NCI-H748 treated with DMSO at 0.1 percent for 48 hours (cell line): Measurements from ENCODE around the gene CD6.

Experiments used
- DNase-seq: peaks from one replicate; lab custom pipeline; 2025; lab: John Stamatoyannopoulos, UW

CD6 gene, protein sequence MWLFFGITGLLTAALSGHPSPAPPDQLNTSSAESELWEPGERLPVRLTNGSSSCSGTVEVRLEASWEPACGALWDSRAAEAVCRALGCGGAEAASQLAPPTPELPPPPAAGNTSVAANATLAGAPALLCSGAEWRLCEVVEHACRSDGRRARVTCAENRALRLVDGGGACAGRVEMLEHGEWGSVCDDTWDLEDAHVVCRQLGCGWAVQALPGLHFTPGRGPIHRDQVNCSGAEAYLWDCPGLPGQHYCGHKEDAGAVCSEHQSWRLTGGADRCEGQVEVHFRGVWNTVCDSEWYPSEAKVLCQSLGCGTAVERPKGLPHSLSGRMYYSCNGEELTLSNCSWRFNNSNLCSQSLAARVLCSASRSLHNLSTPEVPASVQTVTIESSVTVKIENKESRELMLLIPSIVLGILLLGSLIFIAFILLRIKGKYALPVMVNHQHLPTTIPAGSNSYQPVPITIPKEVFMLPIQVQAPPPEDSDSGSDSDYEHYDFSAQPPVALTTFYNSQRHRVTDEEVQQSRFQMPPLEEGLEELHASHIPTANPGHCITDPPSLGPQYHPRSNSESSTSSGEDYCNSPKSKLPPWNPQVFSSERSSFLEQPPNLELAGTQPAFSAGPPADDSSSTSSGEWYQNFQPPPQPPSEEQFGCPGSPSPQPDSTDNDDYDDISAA

DNA sequence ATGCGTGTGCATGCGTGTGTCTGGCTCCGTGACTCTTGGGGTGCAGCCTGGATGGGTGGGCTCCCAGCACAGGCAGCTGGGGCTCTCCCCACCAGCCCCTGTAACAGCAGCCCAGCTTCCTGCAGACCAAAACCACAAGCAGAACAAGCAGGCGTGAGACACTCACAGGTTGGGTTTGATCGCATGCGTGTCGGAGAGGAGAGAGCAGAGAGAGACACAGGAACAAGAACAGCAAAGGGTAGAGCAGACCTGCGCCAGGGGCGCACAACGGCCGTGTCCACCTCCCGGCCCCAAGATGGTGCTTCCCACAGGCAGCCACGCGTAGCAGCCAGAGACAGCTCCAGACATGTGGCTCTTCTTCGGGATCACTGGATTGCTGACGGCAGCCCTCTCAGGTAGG is at the start of gene CD6:
Gene CD6 (plus strand): TSS at position 161 of the 400 bp plus-strand sequence. CDS start 186 bp downstream, at position 347.
- DNase-seq, result no peak

DNA sequence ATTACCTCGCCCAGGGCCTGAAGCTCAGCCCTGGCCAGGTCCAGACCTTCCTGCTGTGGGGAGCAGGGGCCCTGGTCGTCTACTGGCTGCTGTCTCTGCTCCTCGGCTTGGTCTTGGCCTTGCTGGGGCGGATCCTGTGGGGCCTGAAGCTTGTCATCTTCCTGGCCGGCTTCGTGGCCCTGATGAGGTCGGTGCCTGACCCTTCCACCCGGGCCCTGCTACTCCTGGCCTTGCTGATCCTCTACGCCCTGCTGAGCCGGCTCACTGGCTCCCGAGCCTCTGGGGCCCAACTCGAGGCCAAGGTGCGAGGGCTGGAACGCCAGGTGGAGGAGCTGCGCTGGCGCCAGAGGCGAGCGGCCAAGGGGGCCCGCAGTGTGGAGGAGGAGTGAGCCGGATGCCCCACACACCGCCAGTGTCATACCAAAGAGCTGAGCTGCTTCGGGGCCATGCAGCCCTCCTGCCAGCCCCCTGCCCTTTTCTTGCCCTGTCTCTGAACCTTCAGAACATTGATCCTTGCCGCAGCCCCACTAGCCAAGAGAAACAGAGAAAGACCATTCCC is 49.6 kb upstream of the CD6 start:
- no peak for DNase-seq

DNA sequence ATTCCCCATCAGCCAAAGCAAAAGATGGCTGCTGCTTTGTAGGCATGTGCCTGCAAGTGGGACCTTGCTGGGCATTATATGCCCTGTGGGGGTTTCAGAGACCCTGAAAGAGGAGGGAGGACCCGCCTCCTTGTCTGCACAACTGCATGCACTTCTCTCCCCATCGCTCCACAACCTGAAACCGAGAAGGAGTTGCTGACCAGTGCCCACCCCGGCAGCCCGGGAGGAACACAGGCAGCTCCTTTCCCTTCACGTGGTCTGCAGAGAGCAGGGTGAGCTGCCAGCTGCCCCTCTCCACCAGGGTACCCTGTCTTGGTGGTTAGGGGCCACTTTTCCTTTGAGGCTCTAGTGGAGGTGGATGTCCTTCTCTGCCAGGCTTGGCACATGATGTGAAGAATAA is 48.6 kb upstream of the CD6 start:
- DNase-seq, result no peak

DNA sequence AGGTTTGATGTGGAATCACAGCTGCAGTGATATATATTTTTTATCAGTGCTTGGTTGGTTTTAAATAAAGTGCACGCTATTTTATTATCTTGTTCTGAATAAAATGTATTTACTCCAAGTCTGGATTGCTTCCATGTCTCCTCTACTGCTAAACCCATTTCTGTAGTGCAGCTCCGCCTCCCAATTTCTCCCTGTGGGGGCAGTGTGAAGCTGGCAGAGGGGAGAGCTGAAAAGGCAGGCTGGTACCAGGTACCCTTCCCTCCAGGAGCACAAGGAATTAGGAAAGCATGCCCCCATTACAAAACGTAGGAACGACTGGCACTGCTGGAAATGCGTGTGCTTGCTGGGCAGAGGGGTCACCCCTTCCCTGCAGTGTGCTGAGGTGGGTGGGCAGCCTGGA is 48.2 kb upstream of the CD6 start:
- DNase-seq, result no peak

DNA sequence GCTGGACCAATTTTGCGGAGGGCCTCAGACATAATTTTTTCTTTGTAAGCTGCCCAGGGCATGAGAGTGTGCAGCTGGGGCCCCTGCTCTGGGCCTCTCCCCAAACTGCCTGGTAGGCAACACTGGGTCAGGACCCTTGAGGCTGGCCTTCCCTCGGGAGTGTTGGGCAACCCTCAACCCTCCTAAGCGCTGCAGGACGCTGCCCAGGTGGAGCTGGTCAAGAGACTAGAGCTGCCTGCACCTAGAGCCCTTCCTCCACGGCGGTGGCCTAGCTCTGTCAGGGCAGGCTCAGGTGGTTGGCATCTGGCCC is 47.7 kb upstream of the CD6 start:
- DNase-seq, result no peak

DNA sequence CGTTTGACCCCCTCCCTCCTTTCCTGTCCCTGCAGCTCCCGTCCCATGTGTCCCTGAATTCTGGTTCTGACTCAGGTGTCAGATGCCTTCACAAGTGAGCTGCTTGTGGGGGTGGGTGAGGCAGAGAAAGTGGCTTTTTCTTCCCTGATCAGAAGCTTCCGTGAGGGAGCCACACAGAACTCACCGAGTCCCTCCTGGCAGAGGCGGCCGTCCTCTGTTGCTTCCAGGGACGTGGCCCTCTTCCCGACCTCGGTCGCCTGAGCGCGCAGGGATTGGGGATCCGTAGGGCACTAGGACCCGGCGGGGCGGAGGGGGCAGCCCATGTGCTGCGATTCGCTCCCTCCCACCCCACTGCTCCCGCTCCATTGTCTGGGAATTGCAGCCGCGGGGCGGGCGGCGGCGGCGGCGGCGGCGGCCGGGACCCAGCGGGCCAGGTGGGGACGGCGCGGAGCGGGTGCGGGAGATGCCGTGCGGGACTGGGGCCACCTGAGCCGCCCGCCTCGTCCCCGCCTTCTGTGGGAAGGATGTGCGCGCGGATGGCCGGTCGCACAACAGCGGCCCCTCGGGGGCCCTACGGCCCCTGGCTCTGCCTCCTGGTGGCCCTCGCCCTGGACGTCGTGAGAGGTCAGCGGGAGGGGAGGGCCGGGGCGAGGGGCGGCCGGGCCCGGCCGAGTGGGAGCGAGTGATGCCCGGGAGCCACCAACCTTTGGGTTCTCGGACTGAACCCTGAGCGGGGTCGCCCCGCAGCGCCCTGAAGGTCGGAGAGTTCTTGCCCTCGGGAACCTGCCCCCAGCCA is 47.2 kb upstream of the CD6 start, which contains the start of gene TMEM132A:
Gene TMEM132A (plus strand): TSS at position 351 of the 796 bp plus-strand sequence. CDS start 174 bp downstream, at position 525.
- peak; percentile 60 for DNase-seq

DNA sequence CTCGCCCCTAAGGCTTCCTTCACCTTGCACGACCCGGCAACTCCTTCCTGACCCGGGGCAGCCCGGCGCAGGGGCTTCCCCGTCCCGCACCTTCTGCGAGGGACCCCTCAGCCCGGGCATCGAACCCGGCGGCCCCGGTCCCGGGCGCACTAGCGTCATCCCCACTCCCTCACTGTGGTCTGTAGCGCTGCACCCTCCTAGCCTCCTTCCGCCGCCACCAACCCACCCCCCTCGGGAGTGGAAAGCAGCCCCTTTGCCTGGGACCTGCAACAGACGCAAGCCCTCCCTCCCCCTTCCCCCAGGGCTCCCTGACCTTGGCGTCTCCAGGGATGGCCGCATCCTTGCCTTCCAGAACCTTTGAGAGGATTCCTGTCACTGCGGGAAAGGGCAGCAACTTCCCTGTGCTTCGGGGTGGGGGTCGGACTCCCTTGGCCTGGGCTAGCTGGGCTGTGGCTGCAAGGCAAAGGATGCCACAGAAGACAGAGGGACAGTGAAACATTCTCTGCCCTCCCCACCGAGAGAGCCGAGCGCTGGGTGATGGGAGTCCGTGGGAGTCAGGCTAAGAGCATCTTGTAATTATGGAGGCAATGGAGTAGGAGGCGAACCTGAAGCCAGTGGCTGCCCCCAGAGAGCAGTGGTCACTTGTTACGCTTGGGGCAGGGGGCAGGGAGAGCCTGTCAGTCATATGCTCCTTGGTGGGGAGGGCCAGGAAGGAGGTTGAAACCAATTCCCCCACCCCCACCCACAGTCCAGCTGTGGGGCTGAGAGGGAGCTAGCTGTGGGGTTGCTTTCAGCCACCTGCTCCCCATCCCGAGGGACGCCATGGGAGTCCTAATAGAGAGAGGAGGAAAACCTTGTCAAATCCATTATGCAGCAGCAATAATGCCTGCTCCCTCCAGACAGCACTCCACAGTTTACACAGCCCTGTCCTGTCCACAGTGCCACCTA is 46.3 kb upstream of the CD6 start:
- DNase-seq, result no peak

DNA sequence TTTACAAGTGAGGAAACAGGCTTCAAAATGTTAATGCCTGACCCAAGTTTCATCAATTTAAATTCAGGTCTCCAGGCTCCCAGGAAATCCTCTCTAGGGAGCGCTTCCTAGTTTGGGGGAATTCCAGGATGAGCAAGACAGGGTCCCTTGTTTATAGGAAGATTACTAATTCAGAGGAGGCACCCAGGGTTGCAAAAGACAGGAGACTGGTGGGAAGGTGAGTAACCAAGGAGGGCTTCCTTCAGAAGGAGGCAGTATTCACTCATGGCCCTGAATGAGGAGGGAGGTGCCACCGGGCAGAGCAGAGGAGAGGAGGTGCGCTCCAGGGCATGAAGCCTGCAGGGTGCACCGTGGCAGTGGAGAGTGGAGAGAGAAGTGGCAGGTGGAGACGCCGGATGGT is 45.6 kb upstream of the CD6 start:
- DNase-seq, result no peak

DNA sequence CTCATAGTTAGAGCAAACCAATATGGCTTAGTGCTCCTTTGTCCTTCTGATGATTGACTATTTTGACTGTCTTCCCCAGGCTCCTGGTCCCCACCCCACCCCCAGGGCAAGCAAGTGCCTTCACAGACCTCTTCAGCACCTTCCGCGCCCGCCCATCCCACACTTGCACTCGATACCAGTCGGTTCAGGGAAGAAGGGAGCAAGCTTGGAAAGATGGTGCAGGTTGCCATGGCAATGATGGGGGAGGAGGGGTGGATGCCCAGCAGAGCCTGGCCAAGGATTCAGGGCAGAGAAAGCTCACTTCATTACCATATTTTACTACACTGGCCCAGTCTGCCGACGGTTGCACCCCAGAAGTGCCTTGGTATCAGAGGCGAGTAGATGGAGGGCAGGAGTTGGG is 45.0 kb upstream of the CD6 start:
- DNase-seq, result no peak

DNA sequence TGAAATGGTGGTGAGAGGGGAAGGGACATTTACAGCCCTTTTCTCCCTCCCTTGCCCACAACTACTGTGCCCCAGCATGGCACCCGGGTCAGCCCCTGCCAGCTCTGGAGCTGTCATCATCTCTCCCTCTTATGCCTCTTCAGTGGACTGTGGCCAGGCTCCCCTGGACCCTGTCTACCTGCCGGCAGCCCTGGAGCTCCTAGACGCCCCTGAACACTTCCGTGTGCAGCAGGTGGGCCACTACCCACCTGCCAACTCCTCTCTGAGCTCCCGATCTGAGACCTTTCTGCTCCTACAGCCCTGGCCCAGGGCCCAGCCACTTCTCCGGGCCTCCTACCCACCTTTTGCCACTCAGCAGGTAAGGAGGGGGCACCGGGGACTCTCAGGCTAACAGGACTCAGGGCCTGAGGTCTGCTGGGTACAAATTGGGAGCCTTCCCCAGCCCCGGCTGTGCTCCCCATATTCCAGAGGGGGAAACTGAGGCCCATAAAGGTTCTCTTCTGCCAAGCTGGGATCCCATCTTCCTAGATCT is 44.4 kb upstream of the CD6 start:
- DNase-seq, result no peak

DNA sequence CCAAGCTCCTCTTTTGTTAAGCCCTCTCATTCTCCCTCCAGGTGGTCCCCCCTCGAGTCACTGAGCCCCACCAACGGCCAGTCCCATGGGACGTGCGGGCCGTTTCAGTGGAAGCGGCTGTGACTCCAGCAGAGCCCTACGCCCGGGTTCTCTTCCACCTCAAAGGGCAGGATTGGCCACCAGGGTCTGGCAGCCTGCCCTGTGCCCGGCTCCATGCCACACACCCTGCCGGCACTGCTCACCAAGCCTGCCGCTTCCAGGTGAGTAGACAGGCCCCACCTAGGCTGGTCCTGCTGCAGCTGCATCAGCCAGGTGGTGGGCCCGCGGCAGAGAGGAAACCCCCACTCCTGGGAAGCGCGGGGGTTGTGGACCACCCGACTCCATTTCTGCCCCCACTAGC is 43.9 kb upstream of the CD6 start:
- no peak for DNase-seq

DNA sequence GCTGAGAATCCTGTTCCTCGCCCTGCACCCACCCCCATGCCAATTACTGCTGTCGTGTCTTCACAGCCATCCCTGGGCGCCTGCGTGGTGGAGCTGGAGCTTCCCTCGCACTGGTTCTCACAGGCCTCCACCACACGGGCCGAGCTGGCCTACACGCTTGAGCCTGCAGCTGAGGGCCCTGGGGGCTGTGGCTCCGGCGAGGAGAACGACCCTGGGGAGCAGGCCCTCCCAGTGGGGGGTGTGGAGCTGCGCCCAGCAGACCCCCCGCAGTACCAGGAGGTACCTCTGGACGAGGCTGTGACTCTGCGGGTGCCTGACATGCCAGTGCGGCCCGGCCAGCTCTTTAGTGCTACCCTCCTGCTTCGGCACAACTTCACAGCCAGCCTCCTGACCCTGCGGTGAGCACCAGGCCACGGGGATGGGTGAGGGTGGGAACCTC is 42.9 kb upstream of the CD6 start:
- no peak for DNase-seq

DNA sequence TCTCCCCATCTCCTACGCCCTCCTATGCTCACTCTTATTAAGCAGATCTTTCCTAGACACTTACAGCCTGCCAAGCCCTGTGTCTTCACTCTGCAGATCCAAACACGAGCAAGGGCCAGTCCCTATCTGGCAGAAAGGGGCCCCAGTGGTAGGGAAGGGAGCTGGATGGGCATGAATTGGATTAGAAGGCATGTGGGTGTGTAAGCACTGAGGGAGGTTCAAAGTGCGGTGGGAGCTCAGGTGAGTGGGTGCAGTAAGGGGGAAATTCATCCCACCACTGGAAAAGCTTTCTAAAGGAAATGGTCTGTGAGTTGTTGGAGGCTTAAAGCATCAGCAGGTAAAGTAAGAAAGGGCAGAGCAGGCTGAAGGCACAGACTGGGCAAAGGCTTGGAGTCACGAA is 41.7 kb upstream of the CD6 start:
- no peak for DNase-seq

DNA sequence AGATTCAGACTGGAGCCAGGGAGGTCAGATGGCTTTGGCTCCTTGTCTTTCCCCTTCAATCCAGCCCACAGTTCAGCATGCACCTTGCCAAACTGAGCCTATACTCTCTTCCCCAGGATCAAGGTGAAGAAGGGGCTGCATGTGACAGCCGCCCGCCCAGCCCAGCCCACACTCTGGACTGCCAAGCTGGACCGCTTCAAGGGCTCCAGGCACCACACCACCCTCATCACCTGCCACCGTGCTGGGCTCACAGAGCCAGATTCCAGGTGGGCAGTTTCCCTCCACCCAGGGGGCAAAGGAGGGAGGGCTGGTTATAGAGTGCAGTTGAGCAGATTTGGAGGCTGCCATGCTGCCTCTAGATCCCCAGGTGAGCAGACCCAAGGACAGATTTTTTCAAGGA is 41.1 kb upstream of the CD6 start:
- DNase-seq, result no peak

DNA sequence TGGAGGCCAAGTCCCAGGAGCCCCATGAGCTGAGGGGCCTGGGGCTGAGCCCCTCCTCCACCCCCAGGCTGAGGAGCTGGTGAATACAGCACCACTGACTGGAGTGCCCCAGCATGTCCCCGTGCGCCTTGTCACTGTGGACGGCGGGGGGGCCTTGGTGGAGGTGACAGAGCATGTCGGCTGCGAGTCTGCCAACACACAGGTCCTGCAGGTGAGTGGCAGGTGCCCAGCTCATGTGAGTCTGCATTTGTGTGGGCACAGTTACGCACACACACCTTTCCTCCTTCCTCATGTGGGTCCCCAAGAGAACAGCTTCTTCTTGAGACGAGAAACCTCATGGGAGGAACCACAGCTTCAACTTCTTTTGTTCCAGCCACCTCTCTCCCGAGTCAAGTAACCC is 39.6 kb upstream of the CD6 start:
- no peak for DNase-seq

DNA sequence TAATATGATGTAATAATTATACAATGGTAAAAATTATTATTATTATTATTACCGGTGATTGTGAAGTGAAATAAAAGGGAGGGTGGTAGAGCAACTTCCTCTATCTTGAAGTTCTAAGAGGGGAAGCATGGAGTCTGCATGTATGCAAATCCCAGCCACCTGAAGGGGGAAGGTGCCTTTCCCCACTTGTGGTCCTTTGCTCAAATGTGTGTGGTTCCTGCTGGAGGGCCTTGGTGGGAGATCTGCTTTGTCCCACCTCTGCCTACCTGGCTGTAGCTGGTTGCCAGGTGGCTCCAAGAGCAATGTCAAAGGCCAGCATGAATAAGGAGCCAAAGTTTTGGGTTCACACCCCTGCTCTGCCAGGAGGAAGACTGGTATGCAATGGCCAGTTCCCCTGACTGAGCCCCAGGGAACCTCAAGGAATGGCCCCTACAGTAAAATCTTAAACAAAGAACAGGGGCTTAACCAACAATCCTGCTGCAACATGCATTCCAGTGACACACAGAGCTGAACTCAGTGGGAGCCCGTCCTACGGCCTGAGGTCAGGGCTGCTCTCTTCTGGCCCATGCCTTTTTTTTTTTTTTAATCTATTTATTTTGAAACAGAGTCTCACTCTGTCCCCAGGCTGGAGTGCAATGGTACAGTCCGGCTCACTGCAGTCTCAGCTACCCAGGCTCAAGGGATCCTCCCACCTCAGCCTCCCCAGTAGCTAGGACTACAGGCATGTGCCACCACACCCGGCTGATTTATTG is 38.7 kb upstream of the CD6 start:
- DNase-seq, result no peak

DNA sequence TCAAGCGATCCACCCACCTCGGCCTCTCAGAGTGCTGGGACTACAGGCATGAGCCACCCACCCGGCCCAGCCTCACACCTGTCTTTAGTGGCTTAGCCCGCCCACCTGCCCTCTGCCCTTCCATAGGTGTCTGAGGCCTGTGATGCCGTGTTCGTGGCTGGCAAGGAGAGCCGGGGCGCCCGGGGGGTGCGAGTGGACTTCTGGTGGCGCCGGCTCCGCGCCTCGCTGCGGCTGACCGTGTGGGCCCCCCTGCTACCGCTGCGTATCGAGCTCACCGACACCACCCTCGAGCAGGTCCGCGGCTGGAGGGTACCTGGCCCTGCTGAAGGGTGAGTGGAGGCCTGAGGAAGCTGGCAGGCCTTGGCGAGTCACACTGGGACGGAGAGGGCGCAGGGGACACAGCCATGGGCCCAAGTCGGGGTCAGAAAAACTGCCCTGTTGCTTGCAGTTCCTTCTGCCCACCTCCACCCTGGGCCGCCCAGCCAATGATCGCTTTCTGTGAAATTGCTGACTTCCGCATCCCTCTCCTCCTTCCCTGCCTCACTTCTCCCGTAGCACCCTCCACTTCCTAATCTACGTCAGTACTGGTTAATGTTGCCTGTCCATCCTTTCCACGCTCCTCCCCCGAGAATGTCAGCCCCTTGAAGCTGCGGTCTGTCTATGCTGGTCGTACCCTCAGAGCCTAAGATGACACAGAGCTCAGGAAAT is 37.9 kb upstream of the CD6 start:
- no peak for DNase-seq

DNA sequence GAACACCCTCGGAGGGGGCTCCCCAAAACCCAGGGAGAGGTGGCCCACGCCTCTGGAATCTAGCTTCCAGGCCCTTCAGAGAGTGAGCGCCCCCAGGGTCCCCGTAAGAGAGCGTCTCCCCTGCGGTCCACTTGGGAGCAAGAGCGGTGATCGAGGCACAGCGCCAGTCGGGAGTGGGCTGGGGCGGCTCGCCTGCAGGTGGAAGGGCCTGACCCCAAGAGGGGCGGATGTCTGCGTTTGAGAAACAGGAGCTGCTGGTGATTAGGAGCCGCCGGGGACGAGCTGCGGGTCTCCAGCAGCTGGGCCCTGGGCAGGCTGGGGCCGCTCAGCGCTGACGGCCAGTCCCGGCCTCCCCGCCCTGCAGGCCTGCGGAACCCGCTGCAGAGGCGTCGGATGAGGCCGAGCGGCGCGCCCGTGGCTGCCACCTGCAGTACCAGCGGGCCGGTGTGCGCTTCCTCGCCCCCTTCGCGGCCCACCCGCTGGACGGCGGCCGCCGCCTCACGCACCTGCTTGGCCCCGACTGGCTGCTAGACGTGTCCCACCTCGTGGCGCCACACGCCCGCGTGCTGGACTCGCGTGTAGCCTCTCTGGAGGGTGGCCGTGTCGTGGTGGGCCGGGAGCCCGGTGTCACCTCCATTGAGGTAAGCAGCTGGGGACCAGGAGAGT is 37.2 kb upstream of the CD6 start:
- no peak for DNase-seq
